LNCAP (cell line): ENCODE measurements around the gene STK40.

Experiments
- TF ChIP-seq, protein P1 (sequence below): fragments of 450-650 bp; IDR thresholded peaks from 2 replicates; pipeline ENCODE4 v1.5.1; 2017; ENCODE audit warnings: mild to moderate bottlenecking

Gene STK40

DNA sequence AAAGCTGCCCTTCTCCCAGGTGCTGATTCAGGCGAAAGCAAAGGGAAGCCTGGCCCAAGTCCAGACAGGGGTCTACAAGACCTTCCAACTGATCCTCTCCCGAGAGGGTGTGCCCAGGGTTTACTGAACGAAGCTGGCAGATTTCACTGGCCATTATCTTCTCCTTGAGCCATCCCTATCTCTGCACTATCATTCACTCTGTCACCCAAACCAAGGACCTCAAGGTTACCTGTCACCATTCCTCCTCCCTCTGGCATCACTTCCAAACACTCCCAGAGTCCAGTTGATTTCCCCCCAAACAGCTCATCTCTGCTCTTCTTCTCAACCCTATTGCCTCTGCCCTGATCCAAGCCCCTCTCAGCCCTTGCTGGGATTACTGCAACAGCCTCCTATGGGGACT, 4.9 kb downstream of the STK40 start:
- TF ChIP-seq, protein P1, sequence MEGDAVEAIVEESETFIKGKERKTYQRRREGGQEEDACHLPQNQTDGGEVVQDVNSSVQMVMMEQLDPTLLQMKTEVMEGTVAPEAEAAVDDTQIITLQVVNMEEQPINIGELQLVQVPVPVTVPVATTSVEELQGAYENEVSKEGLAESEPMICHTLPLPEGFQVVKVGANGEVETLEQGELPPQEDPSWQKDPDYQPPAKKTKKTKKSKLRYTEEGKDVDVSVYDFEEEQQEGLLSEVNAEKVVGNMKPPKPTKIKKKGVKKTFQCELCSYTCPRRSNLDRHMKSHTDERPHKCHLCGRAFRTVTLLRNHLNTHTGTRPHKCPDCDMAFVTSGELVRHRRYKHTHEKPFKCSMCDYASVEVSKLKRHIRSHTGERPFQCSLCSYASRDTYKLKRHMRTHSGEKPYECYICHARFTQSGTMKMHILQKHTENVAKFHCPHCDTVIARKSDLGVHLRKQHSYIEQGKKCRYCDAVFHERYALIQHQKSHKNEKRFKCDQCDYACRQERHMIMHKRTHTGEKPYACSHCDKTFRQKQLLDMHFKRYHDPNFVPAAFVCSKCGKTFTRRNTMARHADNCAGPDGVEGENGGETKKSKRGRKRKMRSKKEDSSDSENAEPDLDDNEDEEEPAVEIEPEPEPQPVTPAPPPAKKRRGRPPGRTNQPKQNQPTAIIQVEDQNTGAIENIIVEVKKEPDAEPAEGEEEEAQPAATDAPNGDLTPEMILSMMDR = no peak

DNA sequence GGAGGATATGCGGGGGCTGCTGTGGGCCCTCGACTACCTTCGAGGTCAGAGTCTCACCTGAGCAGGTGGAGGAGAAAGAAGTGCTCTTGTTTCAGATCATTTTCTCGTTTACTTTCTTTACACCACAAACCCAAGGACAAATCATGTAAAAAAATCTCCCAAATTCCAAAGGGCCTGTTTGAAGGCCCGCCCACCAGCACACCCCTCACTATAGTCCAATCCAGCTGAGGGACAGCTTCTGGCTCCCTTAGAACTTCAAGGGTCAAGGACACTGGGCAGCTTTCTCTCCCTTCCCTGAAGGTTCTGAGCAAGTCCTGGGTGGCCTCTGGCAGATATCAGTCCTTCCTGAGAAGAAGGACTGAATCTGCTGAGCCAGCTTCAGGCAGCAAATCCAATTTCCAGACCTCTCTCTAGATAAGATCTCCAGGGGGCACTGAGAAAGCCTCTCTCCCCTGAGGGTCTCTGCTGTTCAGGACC, 5.5 kb downstream of the STK40 start:
- TF ChIP-seq, protein P1 = no peak

DNA sequence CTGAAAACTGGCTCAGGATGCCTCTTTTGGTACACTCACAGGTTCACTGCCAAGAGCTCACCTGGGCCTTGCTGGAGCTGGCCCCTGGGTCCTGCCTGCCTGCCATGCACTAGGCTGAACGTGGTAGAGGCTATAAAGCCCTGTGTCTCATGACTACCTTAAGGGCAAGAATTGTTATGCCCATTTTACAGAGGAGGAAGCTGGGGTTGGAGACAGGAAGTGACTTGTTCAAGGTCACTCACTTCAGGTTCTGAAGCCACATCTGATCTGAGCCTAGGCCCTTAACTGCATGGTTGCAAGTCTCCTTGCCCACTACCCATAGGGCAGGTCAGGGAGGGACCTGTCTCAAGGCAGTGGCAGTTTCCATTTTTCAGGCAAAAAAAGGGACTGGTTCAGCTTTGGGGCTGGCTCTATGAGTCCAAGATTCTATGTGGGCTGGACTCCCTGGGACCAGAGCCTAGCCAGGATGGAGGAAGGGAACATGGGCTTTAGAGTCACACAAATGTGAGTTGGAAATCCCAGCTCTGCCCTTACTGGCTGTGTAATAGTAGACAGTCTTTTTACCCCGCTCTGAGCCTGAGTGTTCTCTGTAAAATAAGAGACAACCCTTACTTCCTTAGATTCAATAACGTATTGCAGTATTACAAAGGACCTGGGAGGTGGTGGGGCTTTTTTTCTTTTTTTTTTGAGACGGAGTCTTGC, 7.8 kb downstream of the STK40 start:
- TF ChIP-seq, protein P1 = no peak

DNA sequence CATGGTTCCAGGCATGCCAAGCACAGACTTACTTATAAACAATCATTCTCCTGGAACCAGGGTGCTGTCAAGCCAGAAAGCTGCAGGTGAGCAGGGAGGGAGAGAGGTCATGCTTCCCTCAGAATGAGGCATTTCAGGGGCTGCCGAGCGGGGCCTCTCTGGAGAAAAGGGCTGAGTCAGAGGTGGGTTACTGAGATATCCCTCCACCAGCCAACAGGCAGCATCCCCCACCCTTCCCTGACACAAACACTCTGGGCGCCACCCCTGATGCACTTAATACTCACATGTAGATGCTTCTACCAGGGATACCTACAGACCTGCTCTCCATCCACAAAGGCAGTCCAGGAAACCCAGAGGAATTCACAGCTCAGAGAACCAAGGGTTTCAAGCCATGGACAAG, 13.1 kb downstream of the STK40 start:
- TF ChIP-seq, protein P1 = no peak

DNA sequence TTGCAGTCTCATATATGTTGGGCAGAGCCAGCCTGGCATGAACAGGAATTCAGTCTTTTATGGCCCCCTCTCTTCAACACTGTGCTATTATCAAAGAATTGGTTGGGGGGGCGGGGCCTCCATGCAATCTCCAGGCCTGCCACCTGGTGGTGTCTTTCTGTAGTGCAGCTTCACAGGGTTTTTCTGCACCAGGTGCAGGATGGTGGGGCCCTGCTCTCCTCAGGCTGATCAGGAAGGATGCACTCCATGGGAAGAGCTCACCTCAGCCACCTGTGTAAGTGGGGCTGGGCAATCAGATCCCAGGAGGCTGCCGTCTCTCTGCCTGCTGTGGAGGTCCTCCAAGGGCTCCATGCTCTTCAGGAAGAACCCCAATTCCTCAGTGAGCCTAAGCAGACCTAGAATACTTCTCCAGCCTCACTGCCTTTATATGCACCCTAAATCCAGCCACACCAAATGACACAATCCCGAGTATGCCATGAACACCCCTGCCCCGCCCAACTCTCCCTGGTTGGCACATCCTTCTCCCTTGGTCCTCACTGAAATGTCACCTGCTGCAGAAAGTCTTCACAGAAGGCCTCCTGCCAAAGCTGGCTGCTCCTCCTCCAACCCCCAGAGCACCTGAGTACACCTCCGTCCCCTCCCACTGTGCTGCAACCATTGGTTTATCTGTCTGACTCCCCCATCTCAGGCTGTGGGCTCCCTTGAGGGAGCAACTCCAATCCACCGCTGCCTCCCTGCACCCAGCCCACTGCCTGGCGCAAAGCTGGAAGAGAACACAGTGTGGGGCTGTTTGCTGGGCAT, 16.5 kb downstream of the STK40 start:
- TF ChIP-seq, protein P1 = peak; percentile 91

DNA sequence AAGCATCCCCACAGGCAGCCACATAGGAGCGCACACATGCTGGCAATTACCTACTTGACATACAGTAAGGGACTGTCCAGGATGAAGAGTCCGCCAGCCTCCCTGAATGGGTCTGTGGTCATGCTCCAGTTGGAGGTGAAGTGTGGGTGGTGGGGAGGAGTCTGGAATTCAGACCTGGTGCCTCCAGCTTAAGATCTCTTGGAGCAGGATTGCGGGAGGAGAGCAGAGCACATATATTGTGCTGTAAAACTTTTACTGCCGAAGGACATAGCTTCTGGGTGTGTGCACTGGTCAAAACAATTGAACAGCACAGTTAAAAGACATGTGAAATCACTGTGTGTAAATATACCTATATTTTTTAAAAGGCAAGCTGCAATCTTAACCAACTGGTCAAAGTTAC, 17.9 kb downstream of the STK40 start:
- TF ChIP-seq, protein P1 = no peak

DNA sequence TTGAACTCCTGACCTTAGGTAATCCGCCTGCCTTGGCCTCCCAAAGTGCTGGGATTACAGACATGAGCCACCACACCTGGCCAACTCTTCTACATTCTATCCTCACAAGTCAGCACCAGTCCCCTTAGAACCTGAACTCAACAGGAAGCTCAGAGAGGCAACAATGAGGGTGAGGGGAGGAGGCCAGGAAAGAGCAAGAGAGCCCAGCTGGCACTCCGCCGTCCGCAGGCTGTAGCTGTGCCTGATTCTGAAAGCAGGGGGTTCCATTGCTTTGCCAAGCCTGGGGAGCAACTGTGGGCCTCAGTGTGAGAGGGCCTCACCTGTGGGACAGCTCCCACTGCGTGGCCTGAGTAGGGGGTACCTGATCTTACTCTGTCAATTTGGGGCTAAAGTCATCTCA, 18.7 kb downstream of the STK40 start:
- TF ChIP-seq, protein P1 = no peak
